Measurements from ENCODE around the gene TCEANC2.

TCEANC2 gene

GRCh38 chr1:54134295-54134694, 80.9 kb downstream of the TCEANC2 start:
- no peak overlapping the region for H2AFZ ChIP-seq (ENCODE audit: low read depth)
- no peak for TF ChIP-seq CTCF (conservative IDR thresholded peaks at IDR 0.05; ENCODE audit: low read depth, low read length)
- H3K36me3 ChIP-seq (ENCODE audit: insufficient read depth): no peaks in the 10 kb centered on the region
- H3K4me2 ChIP-seq: no peak overlapping the region
- no peak overlapping the region for H3K9ac ChIP-seq
- no peaks in the 10 kb centered on the region for H3K79me2 ChIP-seq (ENCODE audit: insufficient read depth, low read depth)
- H3K27me3 ChIP-seq (ENCODE audit: insufficient read depth, low read depth): no peaks in the 10 kb centered on the region
- H3K4me1 ChIP-seq (ENCODE audit: low read depth, poor library complexity, severe bottlenecking): no peaks in the 10 kb centered on the region
- H3K27ac ChIP-seq: no peak overlapping the region
- no peak overlapping the region for H3K4me3 ChIP-seq (IDR thresholded peaks at IDR 0.05; ENCODE audit: insufficient read depth, low read depth, low read length)
- H4K20me1 ChIP-seq (ENCODE audit: insufficient read depth): no peaks in the 10 kb centered on the region

- no peak overlapping the region for H2AFZ ChIP-seq (ENCODE audit: low read depth)
Measured at GRCh38 chr1:54135436-54136120, 82.2 kb downstream of the TCEANC2 start.

GRCh38 chr1:54136269-54136896, 83.0 kb downstream of the TCEANC2 start:
- no peak overlapping the region for H3K9ac ChIP-seq
- TF ChIP-seq CTCF (conservative IDR thresholded peaks at IDR 0.05; ENCODE audit: low read depth, low read length): no peak
- H4K20me1 ChIP-seq (ENCODE audit: insufficient read depth): no peaks in the 10 kb centered on the region
- H3K27ac ChIP-seq: no peak overlapping the region
- H3K27me3 ChIP-seq (ENCODE audit: insufficient read depth, low read depth): no peaks in the 10 kb centered on the region
- H3K36me3 ChIP-seq (ENCODE audit: insufficient read depth): no peaks in the 10 kb centered on the region
- no peak overlapping the region for H2AFZ ChIP-seq (ENCODE audit: low read depth)
- H3K79me2 ChIP-seq (ENCODE audit: insufficient read depth, low read depth): no peaks in the 10 kb centered on the region
- H3K4me2 ChIP-seq: no peak overlapping the region
- no peak overlapping the region for H3K4me3 ChIP-seq (IDR thresholded peaks at IDR 0.05; ENCODE audit: insufficient read depth, low read depth, low read length)
- H3K4me1 ChIP-seq (ENCODE audit: low read depth, poor library complexity, severe bottlenecking): no peaks in the 10 kb centered on the region

More at GRCh38 chr1:54135436-54136120, 82.2 kb downstream of the TCEANC2 start:
- Histone ChIP-seq H3K9ac (no peak overlapping the region), H4K20me1 (ENCODE audit: insufficient read depth) (no peaks in the 10 kb centered on the region), H3K4me2 (no peak overlapping the region), H3K27me3 (ENCODE audit: insufficient read depth, low read depth) (no peaks in the 10 kb centered on the region), H3K27ac (no peak overlapping the region), H3K4me3 (IDR thresholded peaks at IDR 0.05; ENCODE audit: insufficient read depth, low read depth, low read length) (no peak overlapping the region), H3K79me2 (ENCODE audit: insufficient read depth, low read depth) (no peaks in the 10 kb centered on the region), H3K4me1 (ENCODE audit: low read depth, poor library complexity, severe bottlenecking) (no peaks in the 10 kb centered on the region), H3K36me3 (ENCODE audit: insufficient read depth) (no peaks in the 10 kb centered on the region)
- no peak for TF ChIP-seq CTCF (conservative IDR thresholded peaks at IDR 0.05; ENCODE audit: low read depth, low read length)

GRCh38 chr1:54136963-54137533, 83.6 kb downstream of the TCEANC2 start:
- Histone ChIP-seq H3K4me2 (no peak overlapping the region), H4K20me1 (ENCODE audit: insufficient read depth) (no peaks in the 10 kb centered on the region), H3K9ac (no peak overlapping the region), H3K4me3 (IDR thresholded peaks at IDR 0.05; ENCODE audit: insufficient read depth, low read depth, low read length) (no peak overlapping the region), H3K79me2 (ENCODE audit: insufficient read depth, low read depth) (no peaks in the 10 kb centered on the region), H3K4me1 (ENCODE audit: low read depth, poor library complexity, severe bottlenecking) (no peaks in the 10 kb centered on the region), H2AFZ (ENCODE audit: low read depth) (no peak overlapping the region), H3K27me3 (ENCODE audit: insufficient read depth, low read depth) (no peaks in the 10 kb centered on the region), H3K27ac (no peak overlapping the region), H3K36me3 (ENCODE audit: insufficient read depth) (no peaks in the 10 kb centered on the region)
- TF ChIP-seq CTCF (conservative IDR thresholded peaks at IDR 0.05; ENCODE audit: low read depth, low read length): no peak
